ENCODE results near the gene LYPD4. TPM values are rescaled to one million over a fixed set of nuclear protein-coding genes. Genes with fewer than 3 reads are reported as not detected.

Gene LYPD4
- total and polyA plus RNA-seq, 8 donors = not detected

GRCh38 chr19:41872775-41873647 lies 28.5 kb upstream of the LYPD4 start:
- Histone ChIP-seq H3K4me1 (peaks cover 4 to 66% (median 31%) of the 10 kb centered on the region in 4 donors), H3K36me3 (peaks cover 33 to 51% (median 45%) of the 10 kb centered on the region in 4 donors), H3K4me3 (no peak overlapping the region), H3K27me3 (no peaks in the 10 kb centered on the region), H3K9me3 (no peaks in the 10 kb centered on the region), H3K27ac (peak overlapping the region in 2 of 5 donors; percentile 61 to 67)
- intact Hi-C loops (cut with DNase I; ENCODE audit: low total_unique reads) = loop anchor here (10.0 kb wide), 1 partner anchor 62 kb away; no protein-coding TSS in a partner anchor
- TF ChIP-seq POLR2A (IDR thresholded peaks at IDR 0.05) (no peak), EP300 (IDR thresholded peaks at IDR 0.05) (no peak), CTCF (IDR thresholded peaks at IDR 0.05) (peak in 5 of 7 experiments; percentile 35 to 73 (median 67)), POLR2AphosphoS5 (IDR thresholded peaks at IDR 0.05) (peak in 1 of 3 donors; percentile 79)
- WGBS, 5 donors = 38 to 43% (median 41%) methylated on average over 18 of the region's 18 CpGs
- DNase-seq = peak; percentile 88 to 90

DNA sequence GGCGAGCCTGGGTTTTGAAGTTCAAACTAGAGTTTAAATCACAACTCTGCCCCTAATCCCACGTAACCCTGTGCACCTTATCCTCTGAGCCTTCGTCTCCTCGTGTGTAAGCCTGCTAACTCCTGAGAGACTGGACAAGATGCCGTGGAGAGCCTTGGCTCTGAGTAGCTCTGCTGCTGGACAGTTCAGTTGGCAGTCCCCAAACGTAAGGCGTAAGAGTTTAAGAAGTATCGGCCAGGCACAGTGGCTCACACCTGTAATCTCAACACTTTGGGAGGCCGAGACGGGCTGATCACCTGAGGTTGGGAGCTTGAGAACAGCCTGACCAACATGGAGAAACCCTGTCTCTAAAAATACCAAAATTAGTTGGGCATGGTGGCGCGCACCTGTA lies 27.9 kb upstream of the LYPD4 start:
- peaks cover 33 to 55% (median 52%) of the 10 kb centered on the region in 4 donors for H3K36me3 ChIP-seq
- peak overlapping the region in 2 of 5 donors; percentile 61 to 67 for H3K27ac ChIP-seq
- H3K27me3 ChIP-seq = no peaks in the 10 kb centered on the region
- H3K4me3 ChIP-seq = no peak overlapping the region
- WGBS, 5 donors = 85 to 90% (median 86%) methylated on average over 11 to 12 of the region's 12 CpGs
- DNase-seq = no peak
- H3K4me1 ChIP-seq = peaks cover 4 to 66% (median 35%) of the 10 kb centered on the region in 4 donors
- no peak for TF ChIP-seq POLR2A (IDR thresholded peaks at IDR 0.05)
- no peak for TF ChIP-seq EP300 (IDR thresholded peaks at IDR 0.05)
- no peak for TF ChIP-seq CTCF (IDR thresholded peaks at IDR 0.05)
- TF ChIP-seq POLR2AphosphoS5 (IDR thresholded peaks at IDR 0.05) = no peak
- H3K9me3 ChIP-seq = no peaks in the 10 kb centered on the region
- intact Hi-C loops (cut with DNase I; ENCODE audit: low total_unique reads) = loop anchor here (10.0 kb wide), 1 partner anchor 62 kb away; no protein-coding TSS in a partner anchor

GRCh38 chr19:41871573-41872383 lies 27.3 kb upstream of the LYPD4 start:
- TF ChIP-seq POLR2A (IDR thresholded peaks at IDR 0.05) = no peak
- peak in 2 of 3 donors; percentile 17 to 19 for TF ChIP-seq POLR2AphosphoS5 (IDR thresholded peaks at IDR 0.05)
- H3K4me3 ChIP-seq = no peak overlapping the region
- H3K36me3 ChIP-seq = peaks cover 35 to 61% (median 58%) of the 10 kb centered on the region in 4 donors
- no peaks in the 10 kb centered on the region for H3K27me3 ChIP-seq
- DNase-seq = peak in 1 of 2 donors; percentile 61
- H3K27ac ChIP-seq = peak overlapping the region in 4 of 5 donors; percentile 3 to 67 (median 38)
- H3K4me1 ChIP-seq = peaks cover 4 to 67% (median 38%) of the 10 kb centered on the region in 4 donors
- 58 to 67% (median 62%) methylated on average over 14 to 16 of the region's 16 CpGs for WGBS, 5 donors
- no peaks in the 10 kb centered on the region for H3K9me3 ChIP-seq
- intact Hi-C loops (cut with DNase I; ENCODE audit: low total_unique reads) = loop anchor here (10.0 kb wide), 1 partner anchor 63 kb away; no protein-coding TSS in a partner anchor

DNA sequence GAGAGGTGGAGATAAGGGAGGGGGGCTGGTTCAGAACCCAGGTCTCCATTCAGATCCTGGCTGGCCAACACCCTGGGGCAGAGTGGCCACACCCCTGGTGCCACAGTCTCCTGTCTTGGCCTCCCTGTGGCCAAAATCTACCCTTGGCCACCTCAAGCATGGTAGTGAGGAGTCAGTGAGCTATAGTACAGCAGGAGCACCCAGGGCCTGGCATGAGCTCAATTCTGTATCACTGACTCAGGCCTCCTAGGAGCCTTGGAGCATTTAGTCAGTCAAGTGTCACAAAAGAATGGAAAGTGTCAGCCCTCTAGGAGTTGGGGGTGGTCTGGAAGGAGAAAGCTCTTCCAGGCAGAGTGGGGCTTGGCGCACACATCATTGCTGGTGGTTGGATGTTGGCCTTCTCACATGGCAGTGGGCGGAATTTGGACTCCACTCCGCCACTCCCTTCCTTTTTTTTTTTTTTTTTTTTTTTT lies 26.0 kb upstream of the LYPD4 start:
- Histone ChIP-seq H3K27ac (peak overlapping the region in 3 of 5 donors; percentile 46 to 61 (median 51)), H3K27me3 (no peaks in the 10 kb centered on the region), H3K9me3 (no peaks in the 10 kb centered on the region), H3K36me3 (peaks cover 44 to 73% (median 71%) of the 10 kb centered on the region in 4 donors), H3K4me3 (no peak overlapping the region), H3K4me1 (peaks cover 4 to 79% (median 50%) of the 10 kb centered on the region in 4 donors)
- WGBS, 5 donors = 34 to 77% (median 53%) methylated on average over 3 of the region's 3 CpGs
- peak in 1 of 2 donors; percentile 48 for DNase-seq
- intact Hi-C loops (cut with DNase I; ENCODE audit: low total_unique reads) = loop anchor here (10.0 kb wide), 1 partner anchor 64 kb away; no protein-coding TSS in a partner anchor
- TF ChIP-seq CTCF (IDR thresholded peaks at IDR 0.05) (no peak), POLR2AphosphoS5 (IDR thresholded peaks at IDR 0.05) (no peak), EP300 (IDR thresholded peaks at IDR 0.05) (no peak), POLR2A (IDR thresholded peaks at IDR 0.05) (no peak)
